Stimulated activated CD4-positive, alpha-beta T cell treated with anti-CD3 and anti-CD28 coated beads, Interleukin-12 subunit alpha, Interleukin-12 subunit beta, amount 100 ng/mL, for 24 hours (primary cell): ENCODE measurements around the gene ARHGEF37.
A peak's percentile ranks its signal among the peaks of the same experiment; 100 is the strongest.
"Not testable (repeated sequence)": the region's sequence is repeated elsewhere in the genome, so short reads cannot be mapped to it uniquely, and the experiment has no call there.

Source experiments
- DNase-seq, 2 experiments: peaks; one replicate each; pipeline ENCODE4 v3.0.0-alpha.2; 2020; ENCODE audit warnings: low read depth in 2 of 2

ARHGEF37 gene

GRCh38 chr5:149646564-149646963 is 65.3 kb downstream of the ARHGEF37 start:
- DNase-seq, result no peak

DNA sequence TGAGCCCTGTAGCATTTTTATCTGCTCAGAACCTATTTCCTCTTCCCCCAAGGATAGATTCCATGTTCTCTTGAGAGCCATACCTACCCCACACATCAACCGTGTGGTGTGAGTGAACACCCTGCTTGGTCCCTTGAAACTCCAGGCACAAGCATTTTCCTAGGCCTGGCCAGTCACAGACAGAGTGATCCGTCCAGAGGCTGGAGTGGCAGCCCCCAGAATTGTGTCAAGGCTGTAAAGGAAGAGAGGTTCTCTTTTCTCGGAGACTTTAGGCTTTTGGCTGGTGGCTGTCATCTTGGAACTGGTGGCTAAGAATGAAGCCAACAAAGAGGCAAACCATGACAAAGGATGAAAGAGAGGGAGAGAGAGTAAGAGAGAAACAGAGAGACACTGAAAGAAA is 66.0 kb downstream of the ARHGEF37 start:
- DNase-seq, result no peak

DNA sequence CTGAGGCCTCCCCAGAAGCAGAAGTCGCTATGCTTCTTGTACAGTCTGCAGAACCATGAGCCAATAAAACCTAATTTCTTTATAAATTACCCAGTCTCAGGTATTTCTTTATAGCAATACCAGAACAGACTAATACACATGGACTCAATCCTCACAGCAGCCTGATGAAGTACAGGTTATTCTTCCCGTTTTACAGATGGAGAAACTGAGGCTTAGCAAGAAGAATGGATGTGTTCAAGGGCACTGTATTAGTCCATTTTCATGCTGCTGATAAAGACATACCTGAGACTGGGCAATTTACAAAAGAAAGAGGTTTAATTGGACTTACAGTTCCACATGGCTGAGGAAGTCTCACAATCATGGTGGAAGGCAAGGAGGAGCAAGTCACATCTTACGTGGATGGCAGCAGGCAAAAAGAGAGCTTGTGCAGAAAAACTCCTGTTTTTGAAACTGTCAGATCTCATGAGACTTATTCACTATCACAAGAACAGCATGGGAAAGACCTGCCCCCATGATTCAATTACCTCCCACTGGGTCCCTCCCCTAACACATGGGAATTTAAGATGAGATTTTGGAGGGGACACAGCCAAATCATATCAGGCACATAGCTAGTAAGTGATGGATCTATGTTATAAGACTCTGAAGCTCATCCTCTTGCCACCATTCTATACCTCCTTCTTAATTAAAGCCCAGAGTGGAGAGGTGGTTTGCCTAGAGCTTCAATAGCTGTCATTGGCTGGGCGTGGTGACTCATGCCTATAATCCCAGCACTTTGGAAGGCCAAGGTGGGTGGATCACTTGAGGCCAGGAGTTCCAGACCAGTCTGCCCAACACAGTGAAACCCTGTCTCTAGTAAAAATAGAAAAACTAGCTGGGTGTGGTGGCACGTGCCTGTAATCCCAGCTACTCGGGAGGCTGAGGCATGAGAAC is 67.4 kb downstream of the ARHGEF37 start:
- DNase-seq, result not testable (repeated sequence)

DNA sequence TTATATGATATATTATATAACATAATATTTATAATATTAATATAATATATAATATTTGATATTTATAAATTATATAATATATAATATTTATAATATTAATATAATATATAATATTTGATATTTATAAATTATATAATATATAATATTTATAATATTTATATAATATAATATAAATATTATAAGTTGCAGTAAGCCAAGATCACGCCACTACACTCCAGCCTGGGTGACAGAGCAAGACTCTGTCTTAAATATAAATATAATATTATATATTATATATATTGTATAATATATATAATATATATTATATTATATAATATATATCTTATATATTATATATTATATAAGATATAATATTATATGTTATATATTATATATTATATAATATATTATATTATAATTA is 68.4 kb downstream of the ARHGEF37 start:
- not testable (repeated sequence) for DNase-seq

DNA sequence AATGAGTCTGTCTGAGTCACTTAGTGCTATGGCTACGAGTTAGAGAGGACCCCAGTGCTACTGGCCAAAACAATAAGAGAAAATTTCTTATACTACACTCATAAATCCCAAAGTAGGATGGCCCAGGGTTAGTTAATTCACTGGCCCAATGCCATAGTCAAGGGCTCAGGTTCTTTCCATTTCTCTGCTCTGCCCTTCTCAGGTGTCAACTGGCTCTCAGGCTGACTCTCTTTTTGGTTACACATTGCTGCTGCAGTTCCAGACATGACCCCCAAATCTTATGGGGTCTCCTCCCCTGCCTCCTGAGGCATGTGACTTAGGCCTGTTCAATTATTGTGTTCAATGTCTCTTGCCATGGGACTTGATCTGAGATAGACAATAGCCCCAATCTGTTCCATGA is 70.4 kb downstream of the ARHGEF37 start:
- no peak for DNase-seq

- DNase-seq, result no peak
Measured at GRCh38 chr5:149652697-149653096, 71.4 kb downstream of the ARHGEF37 start.

DNA sequence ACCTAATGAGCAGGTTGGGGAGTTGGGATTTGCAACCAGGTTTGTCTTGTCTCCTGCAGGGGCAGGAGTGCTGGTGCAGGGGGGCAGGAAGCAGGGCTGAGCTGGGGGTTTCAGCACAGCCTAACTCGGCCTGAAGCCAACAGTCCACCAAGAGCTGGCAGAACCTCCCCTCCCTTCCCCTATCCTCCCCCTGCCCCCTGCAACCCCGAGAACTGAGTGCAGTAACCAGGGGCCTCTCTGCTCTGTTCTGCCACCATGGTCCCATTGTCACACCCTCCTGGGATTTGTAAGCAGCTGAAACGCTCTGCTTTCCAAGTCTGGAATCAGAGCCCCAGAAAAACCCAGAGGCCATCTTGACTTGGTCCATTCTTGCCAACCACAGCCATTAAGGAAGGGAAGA is 72.9 kb downstream of the ARHGEF37 start:
- DNase-seq, result no peak

DNA sequence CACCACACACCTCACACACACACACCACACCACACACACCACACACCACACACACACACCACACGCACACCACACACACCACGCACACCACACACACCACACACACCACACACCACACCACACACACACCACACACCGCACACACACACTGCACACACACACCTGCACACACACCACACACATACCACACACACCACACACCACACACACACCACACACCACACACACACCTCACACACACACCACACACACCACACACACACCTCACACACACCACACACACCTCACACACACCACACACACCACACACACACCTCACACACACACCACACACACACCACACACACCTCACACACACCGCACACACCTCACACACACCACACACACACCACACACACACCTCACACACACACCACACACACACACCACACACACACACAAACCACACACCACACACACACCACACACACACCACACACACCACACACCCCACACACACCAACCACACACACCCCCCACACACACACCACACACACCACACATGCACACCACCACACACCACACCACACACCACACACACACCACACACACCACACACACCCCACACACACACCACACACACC is 73.7 kb downstream of the ARHGEF37 start:
- no peak for DNase-seq

DNA sequence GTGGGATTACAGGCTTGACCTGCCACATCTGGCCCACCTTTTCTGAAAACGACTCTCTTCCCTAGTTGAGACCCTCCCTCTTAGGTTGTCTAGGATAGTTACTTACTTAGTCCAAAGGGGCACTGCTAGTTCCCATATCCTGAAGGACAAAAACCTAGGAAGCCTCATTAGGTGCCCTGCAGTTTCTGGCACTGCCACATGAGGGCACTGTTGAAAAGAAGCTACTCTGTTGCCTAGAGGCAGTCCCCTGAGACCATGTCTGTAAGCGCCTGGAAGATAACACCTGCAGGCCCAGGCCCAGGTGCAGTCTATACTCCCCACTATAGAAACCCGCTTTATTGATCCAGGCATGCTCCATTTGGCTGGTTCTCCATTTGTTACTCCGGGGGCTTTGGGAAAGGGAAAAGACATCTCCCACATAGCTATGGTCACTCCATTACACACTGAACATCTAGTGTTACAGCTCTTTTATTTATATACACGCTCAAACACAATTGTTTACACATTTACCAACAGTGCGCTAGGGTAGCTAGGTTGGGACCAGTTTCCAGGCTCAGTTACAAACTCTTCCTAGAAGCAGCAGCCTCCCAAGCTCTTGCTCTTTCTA is 75.4 kb downstream of the ARHGEF37 start:
- DNase-seq, result peak in 1 of 2 experiments; percentile 31

DNA sequence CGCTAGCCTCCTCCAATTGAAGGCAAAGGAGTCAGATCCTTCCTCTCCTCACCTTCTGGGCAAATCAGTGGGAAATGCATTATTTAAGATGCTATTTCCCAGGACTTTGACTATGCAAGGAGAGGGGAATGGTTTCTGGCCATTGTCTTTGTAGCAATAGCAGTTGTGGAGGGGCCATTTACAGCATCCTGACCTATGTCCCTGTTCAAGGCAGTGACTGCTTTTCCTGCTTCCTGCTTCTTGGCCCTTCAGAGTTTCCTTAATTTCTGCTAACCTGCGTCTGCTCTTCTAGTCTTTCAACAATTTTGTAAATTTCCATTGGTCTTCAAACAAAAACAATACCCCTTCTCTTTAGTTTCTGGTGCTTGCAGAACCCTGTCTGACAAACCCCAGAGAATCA is 76.0 kb downstream of the ARHGEF37 start:
- no peak for DNase-seq

- DNase-seq, result no peak
Measured at GRCh38 chr5:149658299-149658698, 77.0 kb downstream of the ARHGEF37 start.

GRCh38 chr5:149664083-149664482 is 82.8 kb downstream of the ARHGEF37 start:
- no peak for DNase-seq

GRCh38 chr5:149664666-149665415 is 83.5 kb downstream of the ARHGEF37 start:
- no peak for DNase-seq

DNA sequence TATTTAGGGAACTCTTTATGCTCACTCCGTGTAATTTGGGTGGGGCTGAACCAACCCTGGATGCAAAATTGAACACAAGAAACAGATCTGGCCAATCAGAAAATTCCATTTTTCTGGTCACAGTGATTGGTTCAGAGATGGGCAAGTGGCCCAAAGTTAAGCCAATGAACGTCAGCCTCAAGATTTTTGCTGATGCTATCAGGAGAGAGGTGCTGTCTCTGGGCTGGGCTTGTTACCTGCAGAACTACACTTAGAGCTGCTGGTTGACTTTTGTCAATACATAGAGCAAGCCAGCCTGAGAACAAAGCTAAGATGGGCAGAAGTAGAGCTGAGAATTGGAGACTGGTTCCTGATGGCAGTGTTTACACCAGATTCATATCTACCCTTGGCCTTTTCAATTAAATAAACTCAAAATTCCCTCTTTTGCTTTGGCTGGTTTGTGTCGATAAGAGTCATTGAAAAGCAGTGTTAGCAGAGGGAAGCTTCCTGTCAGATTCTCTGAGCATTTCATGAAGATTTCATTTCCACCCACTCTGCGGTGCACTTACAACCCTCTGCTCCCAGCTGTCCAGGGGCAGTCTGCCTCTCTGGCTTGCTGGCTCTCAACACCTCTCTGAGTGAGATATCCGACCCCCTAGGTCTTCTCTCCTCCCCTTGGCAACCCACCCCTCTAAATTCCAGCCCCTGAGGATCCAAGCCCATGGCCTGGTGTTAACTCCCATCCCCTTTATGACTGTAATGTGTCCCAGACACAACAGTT is 84.3 kb downstream of the ARHGEF37 start:
- DNase-seq, result no peak

- DNase-seq, result no peak
Measured at GRCh38 chr5:149666212-149666852, 85.0 kb downstream of the ARHGEF37 start.

GRCh38 chr5:149667084-149667828 is 86.0 kb downstream of the ARHGEF37 start:
- DNase-seq, result peak in 1 of 2 experiments; percentile 11

- DNase-seq, result no peak
Measured at GRCh38 chr5:149667829-149668330, 86.6 kb downstream of the ARHGEF37 start.

- not testable (repeated sequence) for DNase-seq
Measured at GRCh38 chr5:149669273-149669672, 88.0 kb downstream of the ARHGEF37 start.

- DNase-seq, result no peak
Measured at GRCh38 chr5:149671544-149671943, 90.2 kb downstream of the ARHGEF37 start.
